Esophagus (tissue), 2 donors: Measurements from ENCODE around the gene MRPL58. TPM values are rescaled to one million over a fixed set of nuclear protein-coding genes. Genes with fewer than 3 reads are reported as not detected.
A peak's percentile ranks its signal among the peaks of the same experiment; 100 is the strongest.
"Not testable (repeated sequence)": the region's sequence is repeated elsewhere in the genome, so short reads cannot be mapped to it uniquely, and the experiment has no call there.

Experiments
- H3K27ac ChIP-seq, 2 donors: one replicate each; pipeline ENCODE4 v1.5.1; 2013; ENCODE audit warnings: low read depth in 2 of 2, mild to moderate bottlenecking in 2 of 2, inconsistent platforms in 1 of 2, low read length in 1 of 2, moderate library complexity in 1 of 2
- H3K27me3 ChIP-seq, 2 donors: one replicate each; pipeline ENCODE4 v1.6.1; 2013; ENCODE audit warnings: low read length in 2 of 2, control low read depth in 1 of 2, mild to moderate bottlenecking in 1 of 2; ENCODE audit not compliant: insufficient read depth in 2 of 2, control insufficient read depth in 1 of 2
- H3K36me3 ChIP-seq, 2 donors: one replicate each; pipeline ENCODE4 v1.6.1; 2013; ENCODE audit warnings: low read length in 1 of 2; ENCODE audit not compliant: control insufficient read depth in 2 of 2, insufficient read depth in 2 of 2
- H3K4me1 ChIP-seq, 2 donors: one replicate each; pipeline ENCODE4 v1.6.1; 2013; ENCODE audit warnings: low read length in 1 of 2; ENCODE audit not compliant: control insufficient read depth in 2 of 2, insufficient read depth in 2 of 2
- H3K4me3 ChIP-seq, 2 donors: one replicate each; pipeline ENCODE4 v1.5.1; 2013; ENCODE audit warnings: low read length in 2 of 2, mild to moderate bottlenecking in 2 of 2, low read depth in 1 of 2, moderate library complexity in 1 of 2
- H3K9me3 ChIP-seq, 2 donors: one replicate each; pipeline ENCODE4 v1.6.1; 2013; ENCODE audit warnings: mild to moderate bottlenecking in 2 of 2, low read depth in 1 of 2, low read length in 1 of 2, moderate library complexity in 1 of 2; ENCODE audit not compliant: control insufficient read depth in 2 of 2, insufficient read depth in 1 of 2
- WGBS, 2 donors: extraction: QIAGEN DNeasy Blood & Tissue Kit; methylation state at CpG; one replicate each; pipeline ENCODE4 v1.1.7; 2013; 5-methylcytosine and 5-hydroxymethylcytosine counted together
- polyA plus RNA-seq, 2 donors: library from polyadenylated mRNA; stranded (reverse); fragments of 200-250 nt; gene quantifications; one replicate each; pipeline ENCODE4 v1.2.3, GENCODE V29; 2013
- donor health status: healthy with polysubstance abuse.
- donor health status: Bipolar disorder and iron deficiency.

The MRPL58 gene
- polyA plus RNA-seq, 2 donors = 31.8 to 42.4 TPM

GRCh38 chr17:75041656-75042280, 29.3 kb downstream of the MRPL58 start:
- WGBS, 2 donors = 79 to 88% methylated on average over 12 of the region's 12 CpGs
- H3K36me3 ChIP-seq = peaks cover 13 to 16% of the 10 kb centered on the region in 2 donors
- H3K4me1 ChIP-seq = peaks cover 0 to 4% of the 10 kb centered on the region in 2 donors
- no peaks in the 10 kb centered on the region for H3K27me3 ChIP-seq
- no peaks in the 10 kb centered on the region for H3K9me3 ChIP-seq
- no peak overlapping the region for H3K4me3 ChIP-seq
- H3K27ac ChIP-seq = no peak overlapping the region

DNA sequence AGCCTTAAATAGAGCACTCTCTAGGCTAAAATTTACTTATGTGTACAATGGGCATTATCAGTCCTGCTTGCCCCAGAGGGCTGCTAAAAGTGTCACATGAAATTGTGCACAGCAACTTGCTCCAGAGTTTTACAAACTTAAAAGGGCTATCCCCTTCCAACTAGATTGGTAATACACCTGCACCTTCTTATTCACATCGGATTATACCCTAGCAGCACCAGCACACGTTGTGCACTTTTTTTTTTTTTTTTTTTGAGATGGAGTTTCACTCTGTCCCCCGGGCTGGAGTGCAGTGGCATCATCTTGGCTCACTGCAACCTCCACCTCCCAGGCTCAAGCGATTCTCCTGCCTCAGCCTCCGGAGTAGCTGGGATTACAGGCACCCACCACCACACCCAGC, 31.3 kb downstream of the MRPL58 start:
- WGBS, 2 donors = 70 to 73% methylated on average over 5 of the region's 5 CpGs
- not testable (repeated sequence) for H3K4me3 ChIP-seq, H3K27me3 ChIP-seq, H3K27ac ChIP-seq, H3K9me3 ChIP-seq, H3K4me1 ChIP-seq
- H3K36me3 ChIP-seq = peaks cover 13 to 16% of the 10 kb centered on the region in 2 donors

GRCh38 chr17:75044716-75045115, 32.2 kb downstream of the MRPL58 start:
- Histone ChIP-seq H3K27me3 (no peaks in the 10 kb centered on the region), H3K9me3 (no peaks in the 10 kb centered on the region), H3K4me3 (no peak overlapping the region), H3K27ac (no peak overlapping the region), H3K36me3 (peaks cover 8 to 13% of the 10 kb centered on the region in 2 donors), H3K4me1 (peaks cover 0 to 2% of the 10 kb centered on the region in 2 donors)
- WGBS, 2 donors = 80% methylated on average over 7 of the region's 7 CpGs

- H3K4me1 ChIP-seq, H3K27me3 ChIP-seq, H3K36me3 ChIP-seq, H3K9me3 ChIP-seq: not testable (repeated sequence)
- Histone ChIP-seq H3K4me3 (peak overlapping the region; percentile 83 to 100), H3K27ac (peak overlapping the region; percentile 98 to 99)
- WGBS, 2 donors = 13 to 17% methylated on average over 25 of the region's 25 CpGs
These were observed 33.5 kb downstream of the MRPL58 start for GRCh38 chr17:75045946-75046406.

DNA sequence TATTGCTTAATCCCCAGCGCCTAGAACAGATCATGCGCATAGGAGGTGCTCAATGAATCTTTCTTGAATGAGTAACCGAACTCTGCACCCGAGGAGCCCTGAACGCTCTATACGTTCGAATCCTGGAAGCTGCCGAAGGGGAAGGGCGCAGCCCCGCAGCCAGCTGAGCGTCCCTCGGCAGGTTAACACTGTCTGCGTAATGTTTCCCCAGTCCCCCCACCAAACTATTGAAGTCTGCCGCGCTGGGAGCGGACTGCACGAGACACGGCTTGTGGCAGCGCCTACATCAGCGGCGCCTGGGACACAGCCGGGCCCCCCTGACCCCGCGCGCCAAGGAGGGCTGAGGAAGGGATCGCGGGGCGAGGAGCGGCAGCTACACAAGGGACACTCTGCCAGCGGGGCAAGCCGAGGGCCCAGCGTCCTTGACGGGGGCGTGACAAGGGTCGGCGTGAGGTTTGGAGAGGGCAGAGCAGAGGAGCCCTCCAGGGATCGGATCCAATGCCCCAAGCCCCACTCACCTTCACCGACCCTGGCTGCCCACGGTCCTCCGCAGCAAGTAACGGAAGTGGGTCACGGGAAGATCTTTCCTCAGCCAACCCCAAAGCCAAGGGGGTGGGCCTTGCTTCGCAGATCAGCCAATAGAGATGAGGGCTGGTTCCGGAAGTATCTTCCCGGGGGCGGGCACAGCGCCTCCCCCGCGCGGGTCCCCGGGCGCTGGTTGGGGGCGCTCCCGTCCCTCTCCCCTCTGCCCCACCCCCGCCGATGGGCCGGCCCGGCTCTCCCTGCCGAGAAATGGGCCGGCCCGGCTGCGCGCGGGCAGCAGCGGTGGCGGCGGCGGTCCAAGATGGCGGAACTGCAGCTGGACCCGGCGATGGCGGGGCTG, 34.2 kb downstream of the MRPL58 start, which contains the start of the genes ATP5PD and KCTD2:
ATP5PD (minus strand) TSS at position 563 of the 883 bp plus-strand sequence. CDS start 4,319 bp downstream, outside the sequence.
KCTD2 (plus strand) TSS at position 819 of the 883 bp plus-strand sequence; CDS start at position 845, 26 bp downstream.
- H3K27ac ChIP-seq = peak within 1 kb of the TSS; percentile 98 to 99
- H3K27me3 ChIP-seq = no peaks in the 10 kb centered on the region
- 0% methylated on average over 58 to 72 of the region's 72 CpGs for WGBS, 2 donors
- no peaks in the 10 kb centered on the region for H3K9me3 ChIP-seq
- H3K4me1 ChIP-seq = peaks cover 0 to 2% of the 10 kb centered on the region in 2 donors
- H3K36me3 ChIP-seq = peaks cover 4 to 6% of the 10 kb centered on the region in 2 donors
- H3K4me3 ChIP-seq = peak within 1 kb of the TSS; percentile 83 to 100

DNA sequence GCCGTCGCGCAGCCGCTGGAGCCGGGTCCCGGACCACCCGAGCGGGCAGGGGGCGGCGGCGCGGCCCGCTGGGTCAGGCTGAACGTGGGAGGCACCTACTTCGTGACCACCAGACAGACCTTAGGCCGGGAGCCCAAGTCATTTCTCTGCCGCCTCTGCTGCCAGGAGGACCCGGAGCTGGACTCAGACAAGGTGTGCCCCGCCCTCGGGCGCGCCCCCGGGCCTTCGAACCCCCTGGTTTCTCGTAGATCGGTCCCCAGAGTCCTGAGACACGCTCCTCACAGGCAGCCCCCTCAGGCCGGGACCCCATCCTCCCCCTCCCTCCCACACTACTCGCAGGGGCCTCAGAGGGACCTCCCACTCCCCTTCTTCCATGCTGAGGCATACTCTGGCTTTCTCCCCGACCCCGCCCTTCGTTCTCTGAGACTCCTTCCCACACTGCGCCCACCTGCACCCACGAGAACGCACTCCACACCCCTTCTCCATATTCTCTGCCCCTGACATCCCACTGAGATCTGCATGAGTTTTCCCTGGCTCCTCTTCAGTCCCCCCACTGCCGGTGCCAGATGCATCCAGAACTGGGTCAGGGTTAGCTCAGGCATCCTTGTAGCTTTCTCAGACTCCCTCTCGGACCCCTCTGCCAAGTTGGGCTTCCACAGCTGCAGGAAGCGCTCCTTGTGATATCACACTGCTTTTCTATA, 35.1 kb downstream of the MRPL58 start:
- H3K4me1 ChIP-seq = peaks cover 0 to 2% of the 10 kb centered on the region in 2 donors
- peaks cover 0 to 4% of the 10 kb centered on the region in 2 donors for H3K36me3 ChIP-seq
- peak overlapping the region; percentile 98 to 99 for H3K27ac ChIP-seq
- WGBS, 2 donors = 0 to 1% methylated on average over 37 to 38 of the region's 38 CpGs
- no peaks in the 10 kb centered on the region for H3K27me3 ChIP-seq
- H3K4me3 ChIP-seq = peak overlapping the region; percentile 83 to 100
- no peaks in the 10 kb centered on the region for H3K9me3 ChIP-seq

DNA sequence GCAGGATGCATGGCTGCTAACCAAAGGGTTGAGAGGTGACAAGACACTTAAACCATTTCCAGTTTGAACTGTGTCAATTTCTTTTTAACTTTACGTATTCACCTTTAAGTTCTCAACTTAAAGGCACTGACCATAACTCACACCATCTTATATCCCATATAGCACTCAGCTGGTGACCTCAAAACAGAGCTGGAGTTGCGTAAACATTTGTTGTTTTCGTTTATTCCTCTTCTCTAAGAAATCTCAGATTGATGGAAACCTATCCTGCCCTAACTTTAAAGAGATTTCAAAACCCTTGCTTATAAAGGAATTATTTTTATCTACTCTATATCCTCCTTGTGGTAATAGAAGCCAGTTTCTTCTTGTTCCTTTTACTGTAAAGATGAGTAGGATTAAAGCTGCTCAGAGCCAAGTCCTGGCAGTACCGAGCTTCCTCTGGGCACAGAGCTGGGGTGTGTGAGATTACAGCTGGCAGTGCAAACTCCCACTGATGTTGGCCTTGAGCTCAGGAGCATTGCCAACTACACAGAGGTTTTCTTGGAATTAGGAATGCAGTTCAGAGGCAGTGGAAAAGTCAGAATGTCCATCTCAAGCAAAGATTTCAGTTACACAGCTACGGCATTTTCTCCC, 35.9 kb downstream of the MRPL58 start:
- Histone ChIP-seq H3K27me3 (no peaks in the 10 kb centered on the region), H3K4me3 (peak overlapping the region in 1 of 2 donors; percentile 83), H3K36me3 (peaks cover 3 to 8% of the 10 kb centered on the region in 2 donors), H3K9me3 (no peaks in the 10 kb centered on the region), H3K27ac (peak overlapping the region; percentile 98 to 99), H3K4me1 (peaks cover 0 to 2% of the 10 kb centered on the region in 2 donors)
- WGBS, 2 donors = 18 to 31% methylated on average over 5 of the region's 5 CpGs

DNA sequence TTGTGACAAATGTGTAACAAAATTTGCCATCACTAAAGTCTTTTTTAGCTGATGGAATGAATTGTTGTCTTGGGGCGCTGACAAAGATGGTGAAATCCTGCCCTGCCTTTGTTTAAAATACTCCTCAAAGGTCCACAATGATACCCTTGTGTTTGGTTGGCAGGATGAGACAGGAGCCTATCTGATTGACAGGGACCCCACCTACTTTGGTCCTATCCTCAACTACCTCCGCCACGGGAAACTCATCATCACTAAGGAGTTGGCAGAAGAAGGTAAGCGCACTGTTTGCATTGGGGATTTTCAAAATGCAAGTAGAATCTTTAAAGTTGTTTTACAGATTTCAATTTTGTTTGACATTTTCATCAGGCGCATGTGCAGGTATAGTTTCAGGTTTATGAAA, 36.6 kb downstream of the MRPL58 start:
- Histone ChIP-seq H3K27me3 (no peaks in the 10 kb centered on the region), H3K27ac (no peak overlapping the region), H3K9me3 (no peaks in the 10 kb centered on the region), H3K4me1 (peaks cover 0 to 2% of the 10 kb centered on the region in 2 donors), H3K36me3 (peaks cover 3 to 11% of the 10 kb centered on the region in 2 donors), H3K4me3 (no peak overlapping the region)
- 75 to 81% methylated on average over 5 of the region's 5 CpGs for WGBS, 2 donors

DNA sequence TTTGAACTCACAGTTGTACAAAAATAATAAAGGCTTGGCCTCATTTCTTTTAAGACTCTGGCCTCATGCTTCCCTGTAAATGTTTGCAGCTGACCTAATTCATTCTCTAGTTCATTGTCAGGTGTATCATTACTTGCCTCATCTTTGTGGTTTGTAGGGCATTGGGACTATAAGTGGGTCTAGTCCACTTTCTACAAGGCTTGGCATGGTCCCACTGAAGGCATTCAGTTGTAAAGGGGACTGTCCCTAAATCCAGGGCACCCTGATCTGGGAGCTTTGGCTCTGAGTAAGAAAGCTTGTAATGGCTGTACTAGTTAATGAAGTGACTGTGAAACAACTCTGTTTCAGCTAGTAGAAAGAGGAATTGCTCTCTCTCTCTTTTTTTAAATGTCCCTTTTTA, 37.2 kb downstream of the MRPL58 start:
- Histone ChIP-seq H3K36me3 (peaks cover 3 to 11% of the 10 kb centered on the region in 2 donors), H3K4me3 (no peak overlapping the region), H3K9me3 (no peaks in the 10 kb centered on the region), H3K4me1 (peaks cover 0 to 2% of the 10 kb centered on the region in 2 donors), H3K27me3 (no peaks in the 10 kb centered on the region), H3K27ac (no peak overlapping the region)
